Stimulated activated memory B cell treated with anti-CD40 and anti-IgM and Interleukin-4, amounts not matched to agents 10 μg/mL and 1 μg/mL and 100 μg/mL, for 72 hours (primary cell): ENCODE data around the gene SLC1A5.

Source experiments
- ATAC-seq: fragments of 150-1000 bp; cut with Tn5 transposase; 2 replicates; pipeline ENCODE4 v1.10.0; 2021
- H3K27ac Mint-ChIP-seq: one replicate; pipeline ENCODE4 v1.8.0; 2022; ENCODE audit warnings: mild to moderate bottlenecking, mixed read lengths
- H3K27me3 Mint-ChIP-seq: one replicate; pipeline ENCODE4 v1.8.0; 2022; ENCODE audit warnings: mixed read lengths
- H3K36me3 Mint-ChIP-seq: one replicate; pipeline ENCODE4 v1.8.0; 2022; ENCODE audit warnings: mixed read lengths
- H3K4me1 Mint-ChIP-seq: one replicate; pipeline ENCODE4 v1.8.0; 2022; ENCODE audit warnings: mixed read lengths
- H3K4me3 Mint-ChIP-seq: one replicate; pipeline ENCODE4 v1.8.0; 2022; ENCODE audit warnings: mild to moderate bottlenecking, moderate library complexity, mixed read lengths
- H3K9me3 Mint-ChIP-seq: one replicate; pipeline ENCODE4 v1.8.0; 2022; ENCODE audit warnings: mixed read lengths

The SLC1A5 gene

DNA sequence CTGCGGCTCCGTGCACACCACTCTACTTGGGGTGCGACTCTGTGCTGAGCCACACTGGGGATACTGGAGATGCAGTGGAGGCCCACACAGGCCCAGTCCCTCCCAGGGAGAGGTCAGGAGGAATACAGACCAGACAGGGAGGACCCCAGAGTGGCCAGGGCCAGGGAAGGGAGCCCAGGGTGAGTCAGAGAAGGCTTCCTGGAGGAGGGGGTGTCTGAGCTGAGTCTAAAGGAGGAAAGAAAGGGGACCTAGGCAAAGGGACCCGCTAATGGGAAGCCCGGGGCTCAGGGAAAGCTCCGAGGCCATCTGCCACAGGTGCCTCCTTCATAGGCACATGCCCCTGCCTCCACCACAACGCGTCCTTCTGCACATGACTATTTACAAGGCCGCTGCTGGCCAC is 58.2 kb downstream of the SLC1A5 start:
- H3K27ac Mint-ChIP-seq = no peak overlapping the region
- peaks cover 44% of the 10 kb centered on the region for H3K4me1 Mint-ChIP-seq
- H3K36me3 Mint-ChIP-seq = peaks cover 77% of the 10 kb centered on the region
- no peak overlapping the region for H3K4me3 Mint-ChIP-seq
- ATAC-seq = no peak
- H3K27me3 Mint-ChIP-seq = no peaks in the 10 kb centered on the region
- H3K9me3 Mint-ChIP-seq = no peaks in the 10 kb centered on the region

DNA sequence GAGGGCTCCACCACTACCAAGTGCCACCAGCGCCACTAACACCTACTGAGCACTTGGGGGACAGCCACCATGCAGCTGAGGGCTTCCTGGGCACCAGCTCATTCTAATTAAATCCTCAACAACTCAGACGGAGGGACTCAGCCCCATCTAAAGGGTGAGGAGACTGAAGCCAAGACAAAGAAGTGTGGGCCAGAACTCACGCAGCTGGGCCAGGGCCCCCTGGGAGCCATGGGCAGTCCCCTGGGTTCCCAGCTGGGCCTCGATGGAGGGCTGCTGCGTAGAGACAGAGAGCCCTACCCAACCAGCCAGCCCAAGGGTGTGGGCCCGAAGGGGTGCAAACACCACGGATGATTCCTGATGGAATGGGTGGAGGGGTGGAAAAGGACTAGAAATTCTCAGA is 58.7 kb downstream of the SLC1A5 start:
- no peak overlapping the region for H3K27ac Mint-ChIP-seq
- peaks cover 78% of the 10 kb centered on the region for H3K36me3 Mint-ChIP-seq

DNA sequence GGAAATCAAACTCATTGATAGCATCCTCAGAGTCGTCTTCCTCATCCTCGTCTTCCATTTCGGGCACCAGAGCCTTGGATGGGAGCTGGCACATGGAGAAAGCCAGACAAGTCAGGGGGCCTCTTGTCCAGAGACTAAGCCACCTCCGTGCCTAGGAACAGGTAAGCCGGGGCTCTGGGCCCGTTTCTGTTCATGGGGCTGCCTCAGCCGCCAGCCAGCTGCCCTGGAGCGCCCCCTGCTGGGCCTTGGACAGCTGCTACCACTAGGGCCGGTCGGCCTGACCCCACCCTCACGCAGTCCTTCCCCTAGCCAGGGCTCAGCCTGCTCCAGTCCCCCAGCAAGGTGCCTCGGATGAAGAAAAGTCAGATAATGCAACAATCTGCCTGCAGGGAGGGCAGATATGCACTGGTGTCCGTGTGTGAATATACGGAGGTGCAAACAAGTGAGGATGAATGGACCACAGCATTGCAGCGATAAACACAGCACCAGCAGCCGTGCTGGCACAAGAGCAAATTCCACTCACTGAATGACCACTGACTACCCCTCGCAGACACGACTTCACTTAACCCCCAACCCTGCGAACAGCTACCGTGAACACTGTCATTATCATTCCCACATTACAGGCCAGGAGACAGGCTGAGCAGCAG is 59.6 kb downstream of the SLC1A5 start:
- Mint-ChIP-seq H3K4me1 (peaks cover 44% of the 10 kb centered on the region), H3K27ac (peak overlapping the region; percentile 17), H3K36me3 (peaks cover 79% of the 10 kb centered on the region)

More for the DNA sequence above, 58.7 kb downstream of the SLC1A5 start:
- Mint-ChIP-seq H3K27me3 (no peaks in the 10 kb centered on the region), H3K4me1 (peaks cover 44% of the 10 kb centered on the region), H3K9me3 (no peaks in the 10 kb centered on the region), H3K4me3 (no peak overlapping the region)
- no peak for ATAC-seq

DNA sequence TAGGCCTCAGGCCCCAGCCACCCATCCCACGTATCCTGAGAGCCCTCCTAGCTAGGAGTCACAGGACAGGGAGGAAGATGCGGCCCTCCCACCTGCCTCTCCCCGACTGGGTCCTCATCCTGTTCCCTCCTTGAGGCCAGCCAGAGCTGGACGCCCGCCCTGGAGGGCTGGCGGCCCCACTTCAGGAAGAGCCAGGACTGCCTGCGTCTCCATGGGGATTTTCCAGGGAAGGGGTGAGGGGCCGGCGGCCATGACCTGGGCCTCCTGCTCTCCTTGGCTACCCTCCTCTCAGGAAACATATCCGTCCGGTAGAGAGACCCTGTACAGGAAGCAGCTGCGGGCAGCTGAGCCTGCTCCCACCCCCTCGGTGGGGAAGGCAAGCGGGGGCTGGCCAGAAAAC is 60.2 kb downstream of the SLC1A5 start:
- Mint-ChIP-seq H3K4me3 (no peak overlapping the region), H3K36me3 (peaks cover 77% of the 10 kb centered on the region), H3K27ac (peak overlapping the region; percentile 17), H3K27me3 (no peaks in the 10 kb centered on the region), H3K9me3 (no peaks in the 10 kb centered on the region), H3K4me1 (peaks cover 48% of the 10 kb centered on the region)
- ATAC-seq = no peak

More for the DNA sequence above, 59.6 kb downstream of the SLC1A5 start:
- Mint-ChIP-seq H3K9me3 (no peaks in the 10 kb centered on the region), H3K4me3 (no peak overlapping the region), H3K27me3 (no peaks in the 10 kb centered on the region)
- peak; percentile 87 for ATAC-seq

DNA sequence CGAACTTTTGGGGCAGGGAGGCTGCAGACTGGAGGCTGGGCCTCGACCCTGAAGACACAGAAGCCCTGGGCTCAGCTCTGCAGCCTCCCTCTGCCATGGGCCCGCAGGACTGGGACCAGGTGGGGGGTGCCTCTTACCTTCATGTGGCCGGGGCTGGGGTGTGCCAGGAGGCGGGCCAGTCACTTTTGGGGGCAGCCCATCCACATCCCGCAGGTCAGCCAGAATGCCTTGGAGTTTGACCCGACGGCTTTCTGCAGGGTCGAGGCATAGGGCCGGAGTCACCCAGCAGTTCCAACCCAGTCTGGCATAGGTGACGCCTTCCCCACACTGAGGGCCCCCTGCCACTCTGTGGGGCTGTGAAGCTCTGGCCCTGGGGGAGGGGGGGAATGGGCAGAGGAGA is 60.6 kb downstream of the SLC1A5 start:
- no peaks in the 10 kb centered on the region for H3K27me3 Mint-ChIP-seq
- ATAC-seq = no peak
- no peaks in the 10 kb centered on the region for H3K9me3 Mint-ChIP-seq
- H3K4me3 Mint-ChIP-seq = no peak overlapping the region
- H3K4me1 Mint-ChIP-seq = peaks cover 50% of the 10 kb centered on the region
- peaks cover 73% of the 10 kb centered on the region for H3K36me3 Mint-ChIP-seq
- no peak overlapping the region for H3K27ac Mint-ChIP-seq

DNA sequence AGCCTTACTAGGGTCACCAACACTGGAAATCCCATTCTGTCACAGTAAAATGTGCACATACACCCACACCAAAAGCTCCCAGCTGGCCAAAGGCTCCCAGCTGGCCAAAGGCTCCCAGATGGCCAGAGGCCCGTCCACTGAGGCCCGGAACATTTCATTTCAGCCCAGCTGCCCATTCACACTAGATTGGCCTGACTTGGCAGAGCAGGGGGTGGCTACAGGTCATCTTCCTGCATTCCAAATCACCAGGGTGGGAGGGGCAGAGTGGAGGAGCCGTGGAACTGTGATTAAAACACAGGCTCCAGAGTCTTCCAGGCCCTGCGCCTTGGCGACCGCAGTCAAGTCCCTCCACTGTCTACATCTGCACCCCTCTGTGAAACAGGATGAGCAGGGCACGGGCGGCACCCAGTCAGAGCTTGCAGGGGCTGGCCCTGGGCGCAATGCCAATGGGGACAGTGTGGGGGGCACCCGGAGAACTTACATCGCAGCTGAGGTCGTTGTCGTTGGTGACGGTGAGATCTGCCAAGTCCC is 61.4 kb downstream of the SLC1A5 start:
- Mint-ChIP-seq H3K27me3 (no peaks in the 10 kb centered on the region), H3K36me3 (peaks cover 73% of the 10 kb centered on the region), H3K9me3 (no peaks in the 10 kb centered on the region), H3K4me1 (peaks cover 52% of the 10 kb centered on the region), H3K4me3 (no peak overlapping the region), H3K27ac (no peak overlapping the region)
- no peak for ATAC-seq

DNA sequence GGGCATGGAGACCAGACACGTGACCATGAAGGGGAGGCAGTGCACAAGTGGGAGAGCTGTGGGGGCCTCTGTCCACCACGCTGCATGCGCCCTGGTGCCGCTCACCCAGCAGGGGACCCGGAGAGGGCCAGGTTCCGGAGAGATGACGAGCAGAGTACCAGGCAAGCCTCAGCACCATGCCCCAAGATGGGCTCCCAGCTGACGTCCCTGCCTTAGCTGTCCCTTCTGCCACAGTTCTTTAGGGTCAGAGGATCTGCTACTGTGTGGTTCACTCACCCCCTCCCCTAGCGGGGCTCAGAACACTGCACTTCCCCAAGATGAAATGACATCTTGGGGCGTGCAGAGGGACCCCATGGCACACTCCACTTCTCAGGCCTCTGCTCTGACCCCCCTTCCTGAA is 61.8 kb downstream of the SLC1A5 start:
- ATAC-seq = no peak
- peaks cover 52% of the 10 kb centered on the region for H3K4me1 Mint-ChIP-seq
- H3K4me3 Mint-ChIP-seq = no peak overlapping the region
- no peaks in the 10 kb centered on the region for H3K27me3 Mint-ChIP-seq
- H3K9me3 Mint-ChIP-seq = no peaks in the 10 kb centered on the region
- no peak overlapping the region for H3K27ac Mint-ChIP-seq
- H3K36me3 Mint-ChIP-seq = peaks cover 73% of the 10 kb centered on the region

DNA sequence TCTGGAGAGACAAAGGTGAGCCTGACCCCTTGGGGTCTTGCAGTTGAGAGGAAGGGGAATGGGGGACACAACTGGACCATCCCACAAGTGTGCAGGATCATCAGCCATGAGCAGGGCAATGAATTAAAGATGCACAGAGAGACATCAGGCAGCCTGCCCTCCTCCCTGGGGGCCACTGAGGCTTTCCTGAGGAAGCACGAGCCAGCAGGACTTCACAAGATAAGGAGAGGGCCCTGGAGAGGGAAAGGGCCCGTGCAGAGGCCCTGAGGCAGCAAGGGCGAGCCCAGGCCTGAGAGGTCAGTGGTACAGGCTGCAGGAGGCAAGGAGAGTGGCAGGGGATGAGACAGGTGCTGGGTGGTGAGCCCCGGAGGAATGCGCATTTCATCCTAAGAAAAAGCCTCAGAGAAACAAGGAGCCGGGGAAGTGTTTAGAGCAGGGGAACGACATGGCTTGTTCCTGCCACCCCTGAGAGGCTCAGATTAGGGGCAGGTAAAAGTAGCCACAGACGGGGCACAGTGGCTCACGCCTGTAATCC is 62.5 kb downstream of the SLC1A5 start:
- Mint-ChIP-seq H3K4me1 (peaks cover 52% of the 10 kb centered on the region), H3K4me3 (no peak overlapping the region), H3K9me3 (no peaks in the 10 kb centered on the region), H3K27ac (no peak overlapping the region), H3K36me3 (peaks cover 72% of the 10 kb centered on the region), H3K27me3 (no peaks in the 10 kb centered on the region)
- no peak for ATAC-seq

DNA sequence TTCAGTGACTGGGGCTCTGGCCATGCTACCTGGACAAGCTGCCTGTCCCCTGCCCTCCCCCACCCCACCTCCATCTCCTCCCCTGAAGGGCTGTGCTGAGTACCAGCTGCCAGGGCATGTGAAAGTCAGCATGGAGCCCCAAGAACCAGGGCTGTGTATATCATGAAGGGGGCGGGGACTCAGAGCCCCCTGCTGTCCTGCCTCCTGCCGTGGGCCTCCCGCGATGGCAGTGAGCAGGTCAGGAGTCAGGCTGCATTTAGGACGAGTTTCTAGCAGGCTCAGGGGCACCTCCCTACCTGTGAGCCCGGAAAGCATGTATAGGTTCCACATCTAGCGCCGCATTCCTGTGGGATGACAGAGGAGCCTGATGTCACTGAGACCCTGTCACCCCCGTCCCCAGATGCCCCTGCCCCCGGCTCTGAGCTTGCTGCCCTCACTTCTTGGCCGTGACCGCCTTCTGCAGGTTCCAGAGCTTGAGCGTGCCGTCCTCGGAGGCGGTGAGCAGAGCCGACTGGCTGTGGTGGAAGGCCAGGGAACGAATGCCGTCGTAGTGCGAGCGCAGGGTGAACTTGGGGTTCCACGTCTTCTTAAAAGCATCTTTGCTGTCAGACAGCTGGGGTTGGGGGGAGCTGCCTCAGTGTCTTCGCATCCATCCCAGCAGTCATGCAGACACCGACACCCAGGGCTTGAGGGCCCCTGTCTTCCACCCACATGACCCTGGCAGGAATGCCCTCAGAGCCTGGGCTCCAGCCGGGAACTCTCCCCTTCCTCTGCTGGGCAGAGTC is 63.2 kb downstream of the SLC1A5 start:
- H3K36me3 Mint-ChIP-seq = peaks cover 73% of the 10 kb centered on the region
- H3K4me3 Mint-ChIP-seq = no peak overlapping the region
- peaks cover 55% of the 10 kb centered on the region for H3K4me1 Mint-ChIP-seq
- no peak for ATAC-seq
- no peaks in the 10 kb centered on the region for H3K27me3 Mint-ChIP-seq
- H3K27ac Mint-ChIP-seq = no peak overlapping the region
- no peaks in the 10 kb centered on the region for H3K9me3 Mint-ChIP-seq
